HG02973 (cell line): Measurements from ENCODE around the gene THEM5.

ENCODE experiments used
- ATAC-seq: cut with Tn5 transposase; IDR thresholded peaks from one replicate; pipeline ENCODE4 v1.9.1; 2021; ENCODE audit warnings: moderate library complexity; ENCODE audit not compliant: unreplicated experiment

The THEM5 gene

DNA sequence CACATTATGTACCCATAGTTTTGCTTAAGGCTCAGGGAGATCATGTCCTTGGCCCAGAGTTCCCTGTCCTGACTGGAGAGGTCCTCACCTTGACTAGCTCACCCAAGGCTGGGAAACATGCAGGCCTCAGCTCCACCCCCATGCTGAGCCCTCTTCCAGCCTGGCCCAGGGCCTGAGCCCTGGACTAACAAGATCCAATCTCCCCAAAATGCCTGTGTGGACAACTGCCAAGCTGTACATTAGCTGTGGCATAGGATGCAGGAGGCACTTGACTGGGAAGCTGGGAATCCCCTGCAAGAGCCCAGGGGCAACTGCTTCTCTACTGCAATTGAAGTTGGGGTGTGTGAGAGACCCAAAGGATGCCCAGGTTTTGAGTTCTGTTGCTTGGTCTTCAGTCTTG is 50.3 kb downstream of the THEM5 start:
- no peak for ATAC-seq

DNA sequence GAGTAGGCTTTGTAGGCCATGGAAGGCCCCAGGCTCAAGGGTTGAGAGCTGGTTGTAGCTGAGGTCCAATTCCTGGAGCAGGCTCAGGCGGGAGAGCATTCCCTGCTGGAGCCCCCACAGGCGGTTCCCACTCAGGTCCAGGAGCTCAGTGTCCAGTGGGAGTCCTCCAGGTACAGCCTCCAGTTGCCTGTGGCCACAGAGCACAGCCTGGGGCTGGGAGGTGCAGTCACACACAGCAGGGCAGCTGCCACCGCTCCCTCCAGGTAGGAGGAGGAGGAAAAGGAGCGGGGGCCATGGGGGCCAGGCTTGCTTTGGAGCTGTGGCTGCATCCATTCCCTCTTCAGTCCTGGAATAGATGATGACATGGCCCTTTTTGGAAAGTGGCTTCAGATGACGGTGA is 51.1 kb downstream of the THEM5 start:
- no peak for ATAC-seq

DNA sequence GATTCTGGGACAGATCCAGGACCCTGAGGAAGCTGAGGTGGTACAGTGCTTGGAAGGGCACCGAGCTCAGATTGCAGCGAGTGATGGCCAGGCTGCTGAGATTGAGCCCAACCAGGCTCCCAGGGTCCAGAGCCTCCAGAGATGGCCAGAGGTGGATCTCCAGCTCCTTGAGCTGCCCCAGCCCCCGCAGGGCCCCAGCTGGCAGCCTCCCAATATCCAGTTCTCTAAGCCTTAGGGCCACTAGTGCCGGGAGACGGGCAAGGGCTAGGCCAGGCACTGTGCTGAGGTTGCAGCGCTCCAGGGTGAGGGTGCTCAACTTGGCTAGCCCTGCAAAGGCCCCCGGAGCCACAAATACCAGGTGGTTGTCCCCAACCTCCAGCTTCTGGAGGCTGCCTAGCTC is 51.7 kb downstream of the THEM5 start:
- ATAC-seq: no peak

DNA sequence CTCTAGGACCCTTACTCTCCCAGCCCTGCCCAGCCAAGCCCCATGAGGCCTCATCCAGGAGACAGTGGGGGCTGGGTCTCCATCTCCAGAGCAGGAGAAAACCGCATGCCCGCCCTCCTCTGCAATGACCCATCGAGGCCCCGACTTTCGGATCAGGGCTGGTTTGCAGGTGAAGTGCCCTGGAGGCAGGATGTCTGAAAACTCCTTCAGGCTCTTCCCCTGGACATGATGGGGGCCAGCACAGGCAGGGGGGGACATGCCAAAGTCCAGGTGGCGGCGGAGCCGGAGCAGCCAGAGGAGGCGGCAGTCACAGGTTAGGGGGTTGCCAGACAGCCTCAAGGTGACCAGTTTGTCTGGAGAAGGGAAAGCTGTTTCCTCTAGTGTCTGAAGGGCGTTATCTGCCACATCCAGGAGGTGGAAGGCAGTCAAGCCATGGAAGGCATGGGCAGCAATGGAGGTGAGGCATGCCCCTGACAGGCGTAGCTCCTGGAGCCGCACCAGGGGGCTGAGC is 52.1 kb downstream of the THEM5 start:
- no peak for ATAC-seq

GRCh38 chr1:151800830-151801229 is 52.7 kb downstream of the THEM5 start:
- ATAC-seq: no peak

DNA sequence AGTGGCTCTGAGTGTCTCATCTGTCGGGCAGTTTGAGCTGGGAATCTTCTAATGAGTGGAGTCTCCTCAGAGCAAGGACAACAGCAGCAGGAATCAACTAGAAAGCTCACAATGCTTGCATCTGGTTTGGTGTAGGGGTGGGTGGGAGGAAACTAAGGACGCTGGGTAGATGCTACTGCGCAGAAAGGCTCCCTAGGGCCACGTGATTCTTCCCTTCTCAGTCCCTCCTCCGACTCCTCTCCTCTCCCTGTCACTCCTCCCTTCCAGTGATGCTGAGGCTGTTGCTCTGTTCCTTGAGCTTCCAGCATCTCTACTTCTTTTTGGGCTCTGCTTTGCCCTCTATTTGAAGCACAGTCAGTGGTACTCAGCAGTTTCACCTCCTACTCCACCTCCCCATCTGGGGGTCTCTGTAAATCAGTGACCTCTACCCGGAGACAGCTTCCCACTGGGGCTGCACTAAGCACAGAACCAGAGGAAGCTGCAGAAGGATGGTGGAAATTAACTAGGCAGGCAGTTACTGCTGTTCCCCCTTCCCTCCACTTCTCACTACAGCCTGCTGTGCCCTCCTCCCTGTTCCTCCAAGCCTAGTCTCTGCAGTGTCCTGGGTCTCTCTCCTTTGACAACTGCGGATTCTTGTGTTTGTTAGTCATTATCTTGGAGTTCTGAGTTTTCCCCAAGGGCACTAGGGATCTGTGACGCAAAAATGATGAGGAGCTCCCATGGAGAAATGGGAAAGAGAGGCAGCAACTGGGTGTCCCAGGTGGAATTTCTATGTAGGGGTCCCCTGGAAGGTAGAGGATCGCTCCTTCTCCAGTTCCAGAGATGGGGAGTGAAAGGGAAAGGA is 54.1 kb downstream of the THEM5 start:
- no peak for ATAC-seq

GRCh38 chr1:151798571-151798970 is 54.9 kb downstream of the THEM5 start:
- no peak for ATAC-seq
